MG63 (cell line): ENCODE measurements around the gene SLC39A11. TPM values are rescaled to one million over a fixed set of nuclear protein-coding genes. Genes with fewer than 3 reads are reported as not detected.
"Not testable (repeated sequence)": the region's sequence is repeated elsewhere in the genome, so short reads cannot be mapped to it uniquely, and the experiment has no call there.

Source experiments
- DNase-seq: peaks from one replicate; pipeline ENCODE4 v3.0.0-alpha.2; 2020
- H3K27me3 ChIP-seq: fragments of 250-450 bp; sonication (Bioruptor Pico); 2 replicates; pipeline ENCODE4 v1.5.1; 2020; ENCODE audit warnings: mild to moderate bottlenecking, moderate library complexity
- H3K36me3 ChIP-seq: fragments of 250-450 bp; sonication (Bioruptor Pico); 2 replicates; pipeline ENCODE4 v1.5.1; 2020; ENCODE audit warnings: mild to moderate bottlenecking, moderate library complexity
- H3K4me3 ChIP-seq: fragments of 250-450 bp; sonication (Bioruptor Pico); 2 replicates; pipeline ENCODE4 v1.5.1; 2020; ENCODE audit warnings: mild to moderate bottlenecking, moderate library complexity
- H3K9me3 ChIP-seq: fragments of 250-450 bp; sonication (Bioruptor Pico); 2 replicates; pipeline ENCODE4 v1.5.1; 2020; ENCODE audit warnings: mild to moderate bottlenecking, moderate library complexity
- total RNA-seq: library from RNA; depleted of rRNA; stranded (reverse); fragments of >200 nt; shearing (Covaris generic); gene quantifications from 2 replicates; pipeline ENCODE4 v1.2.3, GENCODE V29; 2014; ENCODE audit warnings: low replicate concordance

The SLC39A11 gene
- total RNA-seq, 1 experiment from 2014 or later: 13.7 TPM

- H3K36me3 ChIP-seq, H3K27me3 ChIP-seq, DNase-seq, H3K4me3 ChIP-seq: not testable (repeated sequence)
- peaks cover 26% of the 10 kb centered on the region for H3K9me3 ChIP-seq
These were observed 268.2 kb downstream of the SLC39A11 start for GRCh38 chr17:72824267-72824666.

- H3K4me3 ChIP-seq: no peak overlapping the region
- DNase-seq: no peak
- peaks cover 26% of the 10 kb centered on the region for H3K9me3 ChIP-seq
- no peaks in the 10 kb centered on the region for H3K27me3 ChIP-seq
- no peaks in the 10 kb centered on the region for H3K36me3 ChIP-seq
These were observed 270.0 kb downstream of the SLC39A11 start for GRCh38 chr17:72822358-72823023.

DNA sequence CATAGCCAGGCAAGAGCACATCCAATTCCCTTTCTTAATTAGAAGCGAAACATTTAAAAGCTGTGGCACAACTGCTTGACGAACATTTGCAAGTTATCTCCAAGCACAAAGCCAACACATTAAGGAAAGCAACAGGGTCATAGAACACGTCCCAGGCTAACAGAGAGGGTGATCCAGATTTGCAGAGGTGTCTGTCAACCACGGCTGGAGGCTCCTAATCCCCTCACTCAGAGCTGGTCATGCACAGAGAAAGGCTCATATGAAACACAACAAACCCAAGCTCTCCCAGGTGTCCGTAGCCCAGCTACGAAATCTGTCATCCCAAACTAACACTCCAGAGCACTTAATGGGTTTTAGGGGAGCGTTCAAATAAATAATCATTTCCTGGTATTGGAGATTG lies 276.1 kb downstream of the SLC39A11 start:
- no peak for DNase-seq
- Histone ChIP-seq H3K4me3 (no peak overlapping the region), H3K27me3 (no peaks in the 10 kb centered on the region), H3K36me3 (no peaks in the 10 kb centered on the region), H3K9me3 (0 out of 2 replicates have a peak, but pooled peaks cover 3% of the 10 kb centered on the region)

DNA sequence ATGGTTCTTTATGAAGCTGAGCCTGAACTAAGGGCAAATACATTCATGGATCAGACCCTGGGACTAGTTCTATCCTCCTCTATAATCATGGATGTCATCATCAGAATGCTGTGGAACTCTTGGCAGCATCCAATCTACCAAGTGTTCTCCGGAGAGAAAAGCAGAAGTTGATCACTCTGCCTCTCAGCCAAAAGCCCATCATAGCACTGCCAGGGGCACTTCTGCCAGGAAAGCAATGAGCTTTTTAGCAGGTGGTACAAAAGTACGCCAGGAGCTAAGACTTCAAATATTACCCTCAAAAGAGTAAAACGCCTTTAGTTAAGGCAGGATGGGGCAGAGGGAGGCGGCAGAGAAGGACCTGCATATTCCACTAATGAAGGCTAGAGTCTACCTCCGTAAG lies 279.0 kb downstream of the SLC39A11 start:
- Histone ChIP-seq H3K9me3 (peaks cover 7% of the 10 kb centered on the region; the same call in 1 of the 2 replicates), H3K27me3 (no peaks in the 10 kb centered on the region), H3K4me3 (no peak overlapping the region), H3K36me3 (no peaks in the 10 kb centered on the region)
- DNase-seq: no peak

- peak; percentile 42 for DNase-seq
- no peaks in the 10 kb centered on the region for H3K36me3 ChIP-seq
- no peaks in the 10 kb centered on the region for H3K27me3 ChIP-seq
- H3K4me3 ChIP-seq: no peak overlapping the region
- H3K9me3 ChIP-seq: peaks cover 7% of the 10 kb centered on the region; the same call in 1 of the 2 replicates
These were observed 279.7 kb downstream of the SLC39A11 start for GRCh38 chr17:72812823-72813222.

DNA sequence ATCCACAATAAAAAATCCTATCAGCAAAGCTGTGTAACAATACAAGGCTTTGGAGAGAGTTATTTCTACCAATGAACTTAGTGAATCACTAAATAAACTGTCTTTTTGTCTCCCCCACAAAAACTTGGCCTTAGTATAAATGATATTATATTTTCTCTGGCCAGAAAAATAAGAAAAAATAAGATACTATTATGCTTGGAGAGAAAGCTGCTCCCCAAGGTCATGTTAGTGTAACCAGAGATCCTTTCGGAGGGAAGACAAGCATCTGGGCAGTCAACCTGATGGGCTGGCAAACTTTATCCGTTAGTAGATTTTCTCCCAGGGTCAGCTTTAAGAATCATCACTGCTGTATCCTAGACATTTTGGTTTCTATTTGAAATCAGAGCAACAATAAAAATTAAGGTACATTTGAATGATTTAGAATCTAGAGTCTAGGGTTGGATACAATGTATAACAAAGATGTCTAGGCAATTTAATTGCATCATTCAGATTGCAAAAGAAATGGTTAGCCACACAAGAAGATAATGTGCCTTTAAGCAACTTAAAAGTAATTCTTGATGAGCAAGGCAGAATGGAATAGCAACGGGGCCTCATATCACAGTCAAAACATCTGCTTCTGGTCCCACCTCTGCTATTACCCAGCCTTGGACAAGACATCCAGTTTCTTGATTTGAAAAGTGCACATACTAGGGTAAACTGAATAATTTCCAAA lies 280.4 kb downstream of the SLC39A11 start:
- H3K9me3 ChIP-seq: peaks cover 7% of the 10 kb centered on the region; the same call in 1 of the 2 replicates
- no peaks in the 10 kb centered on the region for H3K27me3 ChIP-seq
- H3K4me3 ChIP-seq: no peak overlapping the region
- DNase-seq: no peak
- H3K36me3 ChIP-seq: no peaks in the 10 kb centered on the region

DNA sequence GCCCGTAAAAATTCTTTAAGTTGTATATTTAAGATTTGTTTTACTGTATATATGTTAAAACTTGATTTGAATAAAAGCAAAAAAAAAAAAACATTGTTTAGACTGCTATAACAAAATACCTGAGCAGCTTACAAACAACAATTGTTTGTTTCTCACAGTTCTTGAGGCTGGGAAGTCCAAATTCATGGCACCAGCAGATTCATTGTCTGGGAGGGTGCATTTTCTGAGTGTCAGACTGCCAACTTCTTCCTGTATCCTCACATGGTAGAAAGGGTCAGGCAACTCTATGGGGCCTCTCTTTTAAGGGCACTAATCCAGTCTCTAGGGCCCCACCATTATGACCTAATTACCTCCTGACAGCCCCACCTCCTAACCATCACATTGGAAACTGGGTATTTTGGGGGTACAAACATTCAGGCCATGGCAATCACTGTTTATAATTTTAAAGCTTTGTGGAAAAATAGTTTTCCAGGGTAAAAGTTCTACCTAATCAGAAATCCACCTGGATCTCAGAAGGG lies 281.4 kb downstream of the SLC39A11 start:
- Histone ChIP-seq H3K27me3 (no peaks in the 10 kb centered on the region), H3K36me3 (no peaks in the 10 kb centered on the region), H3K4me3 (no peak overlapping the region), H3K9me3 (peaks cover 7% of the 10 kb centered on the region; the same call in 1 of the 2 replicates)
- no peak for DNase-seq

DNA sequence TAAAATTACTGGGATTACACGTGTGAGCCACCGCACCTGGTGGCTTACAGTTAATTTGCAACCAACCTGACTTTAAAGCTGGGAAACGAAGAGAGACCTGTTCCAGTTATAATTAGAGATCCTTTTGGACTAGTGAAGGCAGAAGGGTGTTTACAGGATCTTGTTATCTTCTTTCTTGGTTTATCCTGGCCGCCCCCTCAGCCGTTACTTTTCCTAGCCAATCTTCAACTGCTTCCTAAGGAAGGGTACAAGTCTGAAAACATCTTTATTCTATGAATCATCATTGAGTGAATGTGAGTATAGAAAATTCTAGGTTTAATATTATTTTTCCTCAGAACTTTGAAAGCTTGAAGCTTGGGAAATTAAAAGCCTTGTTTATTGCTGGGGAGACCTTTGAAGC lies 286.5 kb downstream of the SLC39A11 start:
- H3K27me3 ChIP-seq: no peaks in the 10 kb centered on the region
- no peak overlapping the region for H3K4me3 ChIP-seq
- H3K36me3 ChIP-seq: no peaks in the 10 kb centered on the region
- H3K9me3 ChIP-seq: peaks cover under 1% of the 10 kb centered on the region
- DNase-seq: no peak

DNA sequence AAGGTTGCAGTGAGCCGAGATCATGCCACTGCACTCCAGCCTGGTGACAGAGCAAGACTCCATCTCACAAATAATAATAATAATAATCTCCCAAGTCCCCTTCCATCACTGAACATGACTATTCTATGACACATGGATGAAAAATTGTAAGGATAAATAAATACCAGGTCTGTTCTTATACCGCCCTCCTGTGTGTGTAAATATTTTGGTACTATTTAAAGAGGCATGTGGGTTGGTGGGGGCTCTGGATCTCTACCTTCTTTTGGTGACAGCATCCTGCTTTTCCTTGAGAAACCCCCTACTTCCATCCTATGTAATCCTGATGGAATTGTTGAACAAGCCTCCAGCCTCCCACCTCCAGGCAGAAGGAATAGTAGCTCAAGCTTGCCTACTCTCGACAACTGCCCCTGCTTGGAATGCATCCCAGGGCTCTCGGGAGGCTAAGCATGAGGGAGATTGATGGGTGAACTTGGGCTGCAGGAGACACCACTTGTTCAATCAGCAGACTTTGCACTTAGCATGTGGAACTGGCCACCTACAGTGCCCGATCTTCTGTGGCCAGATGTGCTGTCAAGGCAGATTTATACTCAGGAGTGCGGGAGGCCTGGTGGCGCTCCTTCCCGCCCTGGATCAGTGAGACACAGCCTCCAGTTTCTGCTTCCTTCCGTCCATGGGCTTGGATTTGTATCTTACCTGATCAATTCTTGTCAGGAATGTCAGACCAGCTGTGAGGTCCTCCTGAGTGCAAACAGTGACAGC lies 287.4 kb downstream of the SLC39A11 start:
- DNase-seq: no peak
- H3K27me3 ChIP-seq: no peaks in the 10 kb centered on the region
- no peaks in the 10 kb centered on the region; the same call in none of the 2 replicates for H3K9me3 ChIP-seq
- H3K36me3 ChIP-seq: no peaks in the 10 kb centered on the region
- H3K4me3 ChIP-seq: no peak overlapping the region

- no peak for DNase-seq
- H3K27me3 ChIP-seq: no peaks in the 10 kb centered on the region
- H3K36me3 ChIP-seq: no peaks in the 10 kb centered on the region
- peaks cover 7% of the 10 kb centered on the region for H3K9me3 ChIP-seq
- H3K4me3 ChIP-seq: no peak overlapping the region
These were observed 289.8 kb downstream of the SLC39A11 start for GRCh38 chr17:72802726-72803125.

- Histone ChIP-seq H3K4me3 (no peak overlapping the region), H3K36me3 (no peaks in the 10 kb centered on the region), H3K9me3 (peaks cover 7% of the 10 kb centered on the region), H3K27me3 (no peaks in the 10 kb centered on the region)
- DNase-seq: no peak
These were observed 295.3 kb downstream of the SLC39A11 start for GRCh38 chr17:72797142-72797541.

GRCh38 chr17:72795941-72796340 lies 296.5 kb downstream of the SLC39A11 start:
- no peak for DNase-seq
- H3K36me3 ChIP-seq: no peaks in the 10 kb centered on the region
- H3K4me3 ChIP-seq: no peak overlapping the region
- peaks cover 7% of the 10 kb centered on the region for H3K9me3 ChIP-seq
- no peaks in the 10 kb centered on the region for H3K27me3 ChIP-seq

GRCh38 chr17:72794152-72794551 lies 298.3 kb downstream of the SLC39A11 start:
- Histone ChIP-seq H3K9me3 (no peaks in the 10 kb centered on the region; the same call in 1 of the 2 replicates), H3K36me3 (no peaks in the 10 kb centered on the region)
- no peak for DNase-seq

DNA sequence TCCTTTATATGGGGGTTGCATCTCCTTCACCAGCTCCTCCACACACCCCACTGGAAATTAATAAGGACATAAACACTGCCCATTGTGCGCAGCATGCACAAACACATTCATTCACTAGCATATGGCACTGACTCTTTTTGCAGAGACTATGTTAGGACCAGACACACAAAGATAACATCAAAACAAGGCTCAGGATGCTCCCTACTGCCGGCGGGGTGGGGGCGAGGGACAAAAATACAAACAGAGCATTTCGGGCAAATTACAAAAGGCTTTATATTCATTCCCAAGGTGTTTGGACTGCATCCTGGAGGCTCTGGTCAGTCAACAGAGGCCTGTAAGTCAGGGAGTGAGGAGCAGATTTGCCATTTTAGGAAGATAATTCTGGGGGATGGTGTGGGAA lies 299.7 kb downstream of the SLC39A11 start:
- Histone ChIP-seq H3K36me3 (no peaks in the 10 kb centered on the region), H3K9me3 (no peaks in the 10 kb centered on the region; the same call in 1 of the 2 replicates), H3K27me3 (no peaks in the 10 kb centered on the region), H3K4me3 (no peak overlapping the region)
- DNase-seq: no peak

More at GRCh38 chr17:72794152-72794551, 298.3 kb downstream of the SLC39A11 start:
- H3K4me3 ChIP-seq: no peak overlapping the region
- no peaks in the 10 kb centered on the region for H3K27me3 ChIP-seq

GRCh38 chr17:72790190-72790589 lies 302.3 kb downstream of the SLC39A11 start:
- DNase-seq: no peak
- Histone ChIP-seq H3K9me3 (no peaks in the 10 kb centered on the region; the same call in 1 of the 2 replicates), H3K36me3 (no peaks in the 10 kb centered on the region), H3K27me3 (no peaks in the 10 kb centered on the region), H3K4me3 (no peak overlapping the region)

DNA sequence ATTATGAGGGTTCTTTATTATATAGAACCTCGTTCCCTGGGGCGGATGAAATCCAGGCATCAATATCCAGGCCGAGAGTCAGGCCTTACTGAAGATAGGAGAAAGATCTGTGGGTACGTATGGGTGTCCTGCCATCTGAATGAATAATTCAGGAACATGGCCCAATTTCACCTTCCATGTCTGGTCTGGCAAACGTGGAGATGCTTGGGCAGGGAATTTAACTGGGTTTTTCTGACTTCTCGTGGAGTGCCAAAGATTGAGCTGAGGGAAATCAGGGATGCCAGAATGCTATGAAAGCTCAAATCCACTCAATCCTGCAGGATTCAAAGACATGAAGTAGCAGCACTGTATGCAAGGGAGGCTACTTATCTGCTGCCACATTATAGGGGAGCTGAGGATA lies 302.8 kb downstream of the SLC39A11 start:
- H3K4me3 ChIP-seq: no peak overlapping the region
- H3K36me3 ChIP-seq: no peaks in the 10 kb centered on the region
- no peaks in the 10 kb centered on the region for H3K27me3 ChIP-seq
- H3K9me3 ChIP-seq: no peaks in the 10 kb centered on the region; the same call in 1 of the 2 replicates
- DNase-seq: no peak
